ENCODE measurements around the gene UBE2I.

DNA sequence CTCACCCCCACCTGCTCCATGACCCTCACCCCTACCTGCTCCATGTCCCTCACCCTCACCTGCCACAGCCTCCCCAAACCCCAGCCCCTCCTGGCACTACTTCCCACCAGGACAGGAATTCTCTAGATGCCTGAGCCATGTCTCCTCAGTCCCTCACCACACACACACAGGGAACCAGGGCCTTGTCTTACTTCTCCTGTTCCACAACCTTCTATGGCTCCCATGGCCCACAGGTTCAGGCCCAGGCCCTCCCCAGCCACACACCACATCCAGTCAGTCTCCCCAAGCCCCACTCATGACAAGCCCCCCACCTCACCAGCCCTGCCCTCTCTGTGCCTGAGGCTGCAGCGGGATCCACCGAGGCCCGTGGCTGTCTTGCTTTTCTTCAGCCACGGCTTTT, 3.1 kb upstream of the UBE2I start:
- no peak for TF ChIP-seq POLR2AphosphoS5 (IDR thresholded peaks at IDR 0.05; ENCODE audit: borderline replicate concordance, low read depth, low read length)
- no peak for TF ChIP-seq EZH2 (IDR thresholded peaks at IDR 0.05)
- no peak for TF ChIP-seq FOXP2 (optimal IDR thresholded peaks at IDR 0.05; ENCODE audit: control extremely low read depth, extremely low read length, insufficient read depth)

Data from SK-N-MC (cell line).